Measurements from ENCODE around the gene MAP2.

Gene MAP2

GRCh38 chr2:209413311-209414014 lies 10.4 kb upstream of the MAP2 start:
- no peak overlapping the region for H2BK5ac ChIP-seq (ENCODE audit: low read length)
- H3K79me2 ChIP-seq (ENCODE audit: control insufficient read depth, insufficient read depth, low read length): no peaks in the 10 kb centered on the region
- H4K8ac ChIP-seq (ENCODE audit: low read depth, low read length): no peak overlapping the region
- no peaks in the 10 kb centered on the region for H3K27me3 ChIP-seq (ENCODE audit: insufficient read depth, low read length, poor library complexity)
- H3K9ac ChIP-seq (ENCODE audit: low read length): no peak overlapping the region
- no peaks in the 10 kb centered on the region for H3K36me3 ChIP-seq (ENCODE audit: control insufficient read depth, insufficient read depth, low read length)
- no peak overlapping the region for H3K4ac ChIP-seq (ENCODE audit: low read depth, low read length)
- no peak overlapping the region for H3K23ac ChIP-seq (ENCODE audit: low read length)
- no peak overlapping the region for H3K4me3 ChIP-seq (ENCODE audit: low read length)
- no peak overlapping the region for H2BK15ac ChIP-seq (replicated peaks; ENCODE audit: low read depth)
- H3K4me1 ChIP-seq (ENCODE audit: control insufficient read depth, low read depth, low read length): no peaks in the 10 kb centered on the region
- no peaks in the 10 kb centered on the region for H3K79me1 ChIP-seq (ENCODE audit: low read length)
- no peak overlapping the region for H2BK120ac ChIP-seq (ENCODE audit: low read depth, low read length)
- no peak overlapping the region for H3K27ac ChIP-seq (ENCODE audit: low read depth, low read length)
- no peak overlapping the region for H3K56ac ChIP-seq (ENCODE audit: low read length)
- no CpG with 5 or more reads among the region's 1 CpG for whole genome bisulfite sequencing (ENCODE audit: extremely low coverage, insufficient coverage, low lambda C conversion rate)
- H2AK5ac ChIP-seq (ENCODE audit: low read length): no peak overlapping the region
- DNase-seq: no peak
- no peak overlapping the region for H4K5ac ChIP-seq (ENCODE audit: low read length)
- no peak overlapping the region for H3K18ac ChIP-seq (ENCODE audit: low read length)
- H3K4me2 ChIP-seq (ENCODE audit: low read length): no peak overlapping the region

DNA sequence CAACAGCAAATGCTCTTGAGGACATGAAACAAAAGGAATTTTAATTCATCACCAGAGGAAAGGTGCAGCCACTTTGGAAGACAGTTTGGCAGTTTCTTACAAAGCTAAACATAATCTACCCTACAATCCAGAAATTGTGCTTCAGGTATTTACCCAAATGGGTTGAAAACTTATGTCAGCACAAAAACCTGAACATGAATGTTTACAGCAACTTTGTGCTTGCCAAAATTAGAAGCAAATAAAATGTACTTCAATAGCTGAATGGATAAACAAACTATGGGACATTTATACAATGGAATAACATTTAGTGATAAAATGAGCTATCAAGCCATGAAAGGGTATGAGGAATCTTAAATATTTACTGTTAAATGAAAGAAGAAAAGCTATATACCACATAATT lies 6.9 kb upstream of the MAP2 start:
- no peaks in the 10 kb centered on the region for H3K79me2 ChIP-seq (ENCODE audit: control insufficient read depth, insufficient read depth, low read length)
- H3K4ac ChIP-seq (ENCODE audit: low read depth, low read length): no peak overlapping the region
- no peak overlapping the region for H3K4me2 ChIP-seq (ENCODE audit: low read length)
- no peaks in the 10 kb centered on the region for H3K27me3 ChIP-seq (ENCODE audit: insufficient read depth, low read length, poor library complexity)
- no peaks in the 10 kb centered on the region for H3K36me3 ChIP-seq (ENCODE audit: control insufficient read depth, insufficient read depth, low read length)
- H2BK5ac ChIP-seq (ENCODE audit: low read length): no peak overlapping the region
- DNase-seq: no peak
- H3K23ac ChIP-seq (ENCODE audit: low read length): no peak overlapping the region
- no peak overlapping the region for H3K4me3 ChIP-seq (ENCODE audit: low read length)
- H2BK120ac ChIP-seq (ENCODE audit: low read depth, low read length): no peak overlapping the region
- H3K18ac ChIP-seq (ENCODE audit: low read length): no peak overlapping the region
- H3K27ac ChIP-seq (ENCODE audit: low read depth, low read length): no peak overlapping the region
- no peaks in the 10 kb centered on the region for H3K79me1 ChIP-seq (ENCODE audit: low read length)
- no peak overlapping the region for H4K5ac ChIP-seq (ENCODE audit: low read length)
- H3K56ac ChIP-seq (ENCODE audit: low read length): no peak overlapping the region
- H3K9ac ChIP-seq (ENCODE audit: low read length): no peak overlapping the region
- H3K4me1 ChIP-seq (ENCODE audit: control insufficient read depth, low read depth, low read length): no peaks in the 10 kb centered on the region
- H2AK5ac ChIP-seq (ENCODE audit: low read length): no peak overlapping the region
- H2BK15ac ChIP-seq (replicated peaks; ENCODE audit: low read depth): no peak overlapping the region
- H4K8ac ChIP-seq (ENCODE audit: low read depth, low read length): no peak overlapping the region

GRCh38 chr2:209422191-209422754 lies 1.6 kb upstream of the MAP2 start:
- H3K79me2 ChIP-seq (ENCODE audit: control insufficient read depth, insufficient read depth, low read length): no peaks in the 10 kb centered on the region
- H3K4me2 ChIP-seq (ENCODE audit: low read length): no peak overlapping the region
- no CpG with 5 or more reads among the region's 6 CpGs for WGBS (ENCODE audit: extremely low coverage, insufficient coverage, low lambda C conversion rate)
- no peak overlapping the region for H2AK5ac ChIP-seq (ENCODE audit: low read length)
- no peak overlapping the region for H3K9ac ChIP-seq (ENCODE audit: low read length)
- no peaks in the 10 kb centered on the region for H3K4me1 ChIP-seq (ENCODE audit: control insufficient read depth, low read depth, low read length)
- no peak overlapping the region for H3K56ac ChIP-seq (ENCODE audit: low read length)
- H2BK5ac ChIP-seq (ENCODE audit: low read length): no peak overlapping the region
- H3K36me3 ChIP-seq (ENCODE audit: control insufficient read depth, insufficient read depth, low read length): no peaks in the 10 kb centered on the region
- no peak overlapping the region for H3K4ac ChIP-seq (ENCODE audit: low read depth, low read length)
- H3K79me1 ChIP-seq (ENCODE audit: low read length): no peaks in the 10 kb centered on the region
- H3K27me3 ChIP-seq (ENCODE audit: insufficient read depth, low read length, poor library complexity): no peaks in the 10 kb centered on the region
- H3K18ac ChIP-seq (ENCODE audit: low read length): no peak overlapping the region
- H2BK120ac ChIP-seq (ENCODE audit: low read depth, low read length): no peak overlapping the region
- H4K5ac ChIP-seq (ENCODE audit: low read length): no peak overlapping the region
- no peak overlapping the region for H4K8ac ChIP-seq (ENCODE audit: low read depth, low read length)
- H3K23ac ChIP-seq (ENCODE audit: low read length): no peak overlapping the region
- H2BK15ac ChIP-seq (replicated peaks; ENCODE audit: low read depth): no peak overlapping the region
- no peak for DNase-seq
- H3K4me3 ChIP-seq (ENCODE audit: low read length): no peak overlapping the region
- H3K27ac ChIP-seq (ENCODE audit: low read depth, low read length): no peak overlapping the region

GRCh38 chr2:209424199-209424701 lies 403 bp downstream of the MAP2 start:
- no peaks in the 10 kb centered on the region for H3K36me3 ChIP-seq (ENCODE audit: control insufficient read depth, insufficient read depth, low read length)
- no peak overlapping the region for H3K18ac ChIP-seq (ENCODE audit: low read length)
- H4K8ac ChIP-seq (ENCODE audit: low read depth, low read length): no peak overlapping the region
- H2BK5ac ChIP-seq (ENCODE audit: low read length): no peak overlapping the region
- no peak overlapping the region for H4K5ac ChIP-seq (ENCODE audit: low read length)
- H3K23ac ChIP-seq (ENCODE audit: low read length): no peak overlapping the region
- DNase-seq: peak; percentile 57
- H2AK5ac ChIP-seq (ENCODE audit: low read length): no peak overlapping the region
- no peak overlapping the region for H3K56ac ChIP-seq (ENCODE audit: low read length)
- no peaks in the 10 kb centered on the region for H3K79me2 ChIP-seq (ENCODE audit: control insufficient read depth, insufficient read depth, low read length)
- H2BK120ac ChIP-seq (ENCODE audit: low read depth, low read length): no peak overlapping the region
- H3K4me2 ChIP-seq (ENCODE audit: low read length): peak overlapping the region; percentile 91
- H3K27me3 ChIP-seq (ENCODE audit: insufficient read depth, low read length, poor library complexity): no peaks in the 10 kb centered on the region
- no peak overlapping the region for H3K4ac ChIP-seq (ENCODE audit: low read depth, low read length)
- no peaks in the 10 kb centered on the region for H3K4me1 ChIP-seq (ENCODE audit: control insufficient read depth, low read depth, low read length)
- H3K9ac ChIP-seq (ENCODE audit: low read length): peak overlapping the region; percentile 40
- no CpG with 5 or more reads among the region's 28 CpGs for WGBS (ENCODE audit: extremely low coverage, insufficient coverage, low lambda C conversion rate)
- no peaks in the 10 kb centered on the region for H3K79me1 ChIP-seq (ENCODE audit: low read length)
- H2BK15ac ChIP-seq (replicated peaks; ENCODE audit: low read depth): no peak overlapping the region
- H3K27ac ChIP-seq (ENCODE audit: low read depth, low read length): no peak overlapping the region
- H3K4me3 ChIP-seq (ENCODE audit: low read length): peak overlapping the region; percentile 33

GRCh38 chr2:209424781-209425470 lies 1.1 kb downstream of the MAP2 start:
- no peak overlapping the region for H2BK15ac ChIP-seq (replicated peaks; ENCODE audit: low read depth)
- no peaks in the 10 kb centered on the region for H3K27me3 ChIP-seq (ENCODE audit: insufficient read depth, low read length, poor library complexity)
- H3K4me3 ChIP-seq (ENCODE audit: low read length): no peak overlapping the region
- DNase-seq: no peak
- no peaks in the 10 kb centered on the region for H3K4me1 ChIP-seq (ENCODE audit: control insufficient read depth, low read depth, low read length)
- H3K9ac ChIP-seq (ENCODE audit: low read length): no peak overlapping the region
- no peak overlapping the region for H3K4ac ChIP-seq (ENCODE audit: low read depth, low read length)
- H3K23ac ChIP-seq (ENCODE audit: low read length): no peak overlapping the region
- H4K8ac ChIP-seq (ENCODE audit: low read depth, low read length): no peak overlapping the region
- no peak overlapping the region for H3K18ac ChIP-seq (ENCODE audit: low read length)
- H3K4me2 ChIP-seq (ENCODE audit: low read length): no peak overlapping the region
- WGBS (ENCODE audit: extremely low coverage, insufficient coverage, low lambda C conversion rate): no CpG with 5 or more reads among the region's 10 CpGs
- no peaks in the 10 kb centered on the region for H3K36me3 ChIP-seq (ENCODE audit: control insufficient read depth, insufficient read depth, low read length)
- no peak overlapping the region for H3K27ac ChIP-seq (ENCODE audit: low read depth, low read length)
- H3K79me1 ChIP-seq (ENCODE audit: low read length): no peaks in the 10 kb centered on the region
- no peak overlapping the region for H2AK5ac ChIP-seq (ENCODE audit: low read length)
- no peak overlapping the region for H2BK120ac ChIP-seq (ENCODE audit: low read depth, low read length)
- no peak overlapping the region for H2BK5ac ChIP-seq (ENCODE audit: low read length)
- no peak overlapping the region for H4K5ac ChIP-seq (ENCODE audit: low read length)
- H3K56ac ChIP-seq (ENCODE audit: low read length): no peak overlapping the region
- H3K79me2 ChIP-seq (ENCODE audit: control insufficient read depth, insufficient read depth, low read length): no peaks in the 10 kb centered on the region

All from mesendoderm (in vitro differentiated cells).